SK-N-SH (cell line): Measurements from ENCODE around the gene CUEDC1. TPM values are rescaled to one million over a fixed set of nuclear protein-coding genes. Genes with fewer than 3 reads are reported as not detected.

Source experiments
- CTCF ChIA-PET: fragments of 300-600, 350-600 bp; formaldehyde crosslinking; extraction: SDS; loops from one replicate; lab custom pipeline; 2021; lab: Yijun Ruan, JAX
- POLR2A ChIA-PET: fragments of 350-600 bp; sonication (Branson Sonifier 250); formaldehyde crosslinking; extraction: SDS; loops from one replicate; lab custom pipeline; 2020; ENCODE audit warnings: antibody characterized with exemption, inconsistent platforms; lab: Yijun Ruan, JAX
- DNase-seq: peaks from one replicate; pipeline ENCODE4 v3.0.0; 2012
- H2AFZ ChIP-seq: fragments of 200-600 bp; sonication (generic); 2 replicates; pipeline ENCODE4 v1.8.1; 2016; ENCODE audit warnings: antibody characterized with exemption, mild to moderate bottlenecking, low read depth
- H3F3A ChIP-seq: fragments of 200-600 bp; sonication (generic); replicated peaks from 2 replicates; pipeline ENCODE3; 2016; ENCODE audit warnings: antibody characterized with exemption, mild to moderate bottlenecking; ENCODE audit not compliant: insufficient read depth
- H3K27ac ChIP-seq, 2 experiments: fragments of 200-500 bp in 1 of 2; fragments of 200-600 bp in 1 of 2; sonication (Bioruptor generic) in 1 of 2; sonication (generic), shearing (Covaris generic) in 1 of 2; 2 replicates each; pipeline versions ENCODE4 v1.5.1 to v1.6.1; 2014 to 2016; ENCODE audit warnings: low read depth in 2 of 2, inconsistent platforms in 1 of 2, low read length in 1 of 2, mild to moderate bottlenecking in 1 of 2, mixed read lengths in 1 of 2
- H3K27me3 ChIP-seq: fragments of 200-600 bp; sonication (generic), shearing (Covaris generic); 2 replicates; pipeline ENCODE4 v1.6.1; 2016; ENCODE audit warnings: mixed run types; ENCODE audit not compliant: insufficient read depth
- H3K36me3 ChIP-seq, 2 experiments: fragments of 200-500 bp in 1 of 2; fragments of 200-600 bp in 1 of 2; sonication (Bioruptor generic) in 1 of 2; sonication (generic) in 1 of 2; replicated peaks in 1 of 2; 2 replicates each; pipeline versions ENCODE3 to v1.5.1; 2014 to 2016; ENCODE audit warnings: low read length in 1 of 2, mild to moderate bottlenecking in 1 of 2; ENCODE audit not compliant: insufficient read depth in 2 of 2, control insufficient read depth in 1 of 2
- H3K4me1 ChIP-seq, 2 experiments: fragments of 200-500 bp in 1 of 2; fragments of 200-600 bp in 1 of 2; sonication (Bioruptor generic) in 1 of 2; sonication (generic), shearing (Covaris generic) in 1 of 2; 2 replicates each; pipeline versions ENCODE4 v1.5.1 to v1.6.1; 2014 to 2016; ENCODE audit warnings: low read depth in 1 of 2, low read length in 1 of 2, mixed run types in 1 of 2; ENCODE audit not compliant: insufficient read depth in 2 of 2, control insufficient read depth in 1 of 2
- H3K4me2 ChIP-seq: fragments of 200-600 bp; sonication (generic), shearing (Covaris generic); 2 replicates; pipeline ENCODE4 v1.6.1; 2017; ENCODE audit warnings: mixed run types
- H3K4me3 ChIP-seq, 2 experiments: fragments of 200-500 bp in 1 of 2; fragments of 200-600 bp in 1 of 2; sonication (Bioruptor generic) in 1 of 2; sonication (generic), shearing (Covaris generic) in 1 of 2; 2 replicates each; pipeline versions ENCODE4 v1.5.1 to v1.8.1; 2014 to 2016; ENCODE audit warnings: low read depth in 2 of 2, inconsistent platforms in 1 of 2, low read length in 1 of 2, mild to moderate bottlenecking in 1 of 2, mixed read lengths in 1 of 2, moderate library complexity in 1 of 2
- H3K79me2 ChIP-seq: fragments of 200-600 bp; sonication (generic); 2 replicates; pipeline ENCODE4 v1.8.1; 2017; ENCODE audit warnings: mild to moderate bottlenecking; ENCODE audit not compliant: insufficient read depth
- H3K9ac ChIP-seq: fragments of 200-600 bp; sonication (generic); 2 replicates; pipeline ENCODE4 v1.6.1; 2017; ENCODE audit warnings: mixed run types
- H3K9me2 ChIP-seq: fragments of 200-600 bp; sonication (generic); 2 replicates; pipeline ENCODE4 v1.6.1; 2017; ENCODE audit warnings: mixed run types
- H3K9me3 ChIP-seq: fragments of 200-600 bp; sonication (generic); 2 replicates; pipeline ENCODE4 v1.6.1; 2017; ENCODE audit warnings: mixed run types, mild to moderate bottlenecking, moderate library complexity
- H4K20me1 ChIP-seq: fragments of 200-600 bp; sonication (generic); 2 replicates; pipeline ENCODE4 v1.6.1; 2017; ENCODE audit warnings: mild to moderate bottlenecking, mixed run types; ENCODE audit not compliant: insufficient read depth
- CHD2 ChIP-seq: fragments of 150-350 bp; IDR thresholded peaks from 2 replicates; pipeline ENCODE4 v1.6.1; 2018; ENCODE audit warnings: low read length; ENCODE audit not compliant: partially characterized antibody
- EP300 ChIP-seq, 2 experiments: IDR thresholded peaks; 2 replicates each; pipeline versions ENCODE4 v1.4.0 to v1.6.1; 2012; ENCODE audit warnings: borderline replicate concordance in 1 of 2, low read depth in 1 of 2, low read length in 1 of 2
- EZH2phosphoT487 ChIP-seq: fragments of 200-600 bp; sonication (generic); IDR thresholded peaks from 2 replicates; pipeline ENCODE4 v1.6.1; 2017; ENCODE audit warnings: low read depth, mixed run types, mild to moderate bottlenecking, antibody characterized with exemption, moderate library complexity, borderline replicate concordance
- FOSL2 ChIP-seq: IDR thresholded peaks from 2 replicates; pipeline ENCODE4 v1.4.0; 2012; ENCODE audit warnings: low read depth, mild to moderate bottlenecking, moderate library complexity, borderline replicate concordance
- JUND ChIP-seq: IDR thresholded peaks from 2 replicates; pipeline ENCODE4 v1.4.0; 2012
- MEF2A ChIP-seq: IDR thresholded peaks from 2 replicates; pipeline ENCODE4 v1.4.0; 2012; ENCODE audit warnings: low read depth, borderline replicate concordance
- NFIC ChIP-seq: IDR thresholded peaks from 2 replicates; pipeline ENCODE4 v1.4.0; 2012; ENCODE audit warnings: borderline replicate concordance
- POLR2AphosphoS5 ChIP-seq: IDR thresholded peaks from 2 replicates; pipeline ENCODE4 v1.6.1; 2012; ENCODE audit warnings: low read depth, low read length
- RFX5 ChIP-seq: IDR thresholded peaks from 2 replicates; pipeline ENCODE4 v1.6.1; 2012; ENCODE audit warnings: mild to moderate bottlenecking, improper control_type of control experiment, low read length
- RXRA ChIP-seq: IDR thresholded peaks from 2 replicates; pipeline ENCODE4 v1.4.0; 2012; ENCODE audit warnings: low read depth, mild to moderate bottlenecking, borderline replicate concordance
- SMC3 ChIP-seq: IDR thresholded peaks from 2 replicates; pipeline ENCODE4 v1.6.1; 2012; ENCODE audit warnings: low read depth, low read length, improper control_type of control experiment
- TCF12 ChIP-seq: IDR thresholded peaks from 2 replicates; pipeline ENCODE4 v1.4.0; 2012
- USF1 ChIP-seq: IDR thresholded peaks from 2 replicates; pipeline ENCODE4 v1.4.0; 2012; ENCODE audit warnings: low read depth, borderline replicate concordance
- WGBS: methylation state at CpG from one replicate; pipeline ENCODE4 v1.1.6; 2017; ENCODE audit warnings: low lambda C conversion rate; 5-methylcytosine and 5-hydroxymethylcytosine counted together
- polyA plus RNA-seq, 3 experiments: library from polyadenylated mRNA; depleted of rRNA; stranded (reverse); fragments of >200 nt; gene quantifications; 2 replicates each; pipeline ENCODE4 v1.2.3, GENCODE V29; 2012
- TF ChIP-seq, protein P1 (sequence below): IDR thresholded peaks from 2 replicates; pipeline ENCODE4 v1.6.1; 2012; ENCODE audit warnings: mild to moderate bottlenecking, low read depth, low read length, moderate library complexity
- TF ChIP-seq, protein P2 (sequence below): IDR thresholded peaks from 2 replicates; pipeline ENCODE4; 2012
- TF ChIP-seq, protein P3 (sequence below): fragments of 150-350 bp; IDR thresholded peaks from 2 replicates; pipeline ENCODE4 v1.6.1; 2017; ENCODE audit warnings: antibody characterized with exemption, low read length, low read depth, borderline replicate concordance

Gene CUEDC1
- polyA plus RNA-seq, 1 of the 3 experiments (the other 2 are of a cell fraction): 58.9 TPM

DNA sequence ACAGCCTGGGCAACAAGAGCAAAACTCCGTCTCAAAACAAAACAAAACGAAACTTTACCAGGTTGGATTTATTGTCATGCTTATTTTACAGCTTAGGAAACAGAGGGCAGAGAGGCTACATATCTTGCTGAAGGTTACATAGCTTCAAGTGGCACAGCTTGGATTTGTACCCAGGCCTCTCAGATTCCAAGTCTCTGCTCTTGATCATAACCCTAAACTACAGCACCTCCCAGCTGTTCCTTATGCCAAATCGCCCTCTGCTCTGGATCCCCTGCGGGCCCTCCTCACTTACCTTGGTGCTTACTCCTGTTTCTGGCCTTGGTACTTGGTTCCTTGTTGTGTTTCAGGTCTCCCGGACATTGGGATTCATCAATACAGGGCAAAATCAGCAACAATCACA lies 11.7 kb upstream of the CUEDC1 start:
- Histone ChIP-seq H3K27ac (no peak overlapping the region), H3K79me2 (no peaks in the 10 kb centered on the region), H3K4me1 (peaks cover 13 to 16% of the 10 kb centered on the region in 2 experiments; a peak in 2 of 4 replicates), H4K20me1 (no peaks in the 10 kb centered on the region), H3K4me3 (no peak overlapping the region), H3K9me2 (no peaks in the 10 kb centered on the region)
- POLR2A ChIA-PET: interaction anchor here (1.1 kb wide), 1 partner anchor 13 kb away, joined by 3 read pairs; no protein-coding TSS in a partner anchor
- 95% methylated on average over 5 of the region's 5 CpGs for WGBS
- DNase-seq: no peak
- TF ChIP-seq POLR2AphosphoS5 (no peak), CHD2 (no peak), NFIC (no peak), SMC3 (no peak), RXRA (no peak)
- TF ChIP-seq, protein P1, sequence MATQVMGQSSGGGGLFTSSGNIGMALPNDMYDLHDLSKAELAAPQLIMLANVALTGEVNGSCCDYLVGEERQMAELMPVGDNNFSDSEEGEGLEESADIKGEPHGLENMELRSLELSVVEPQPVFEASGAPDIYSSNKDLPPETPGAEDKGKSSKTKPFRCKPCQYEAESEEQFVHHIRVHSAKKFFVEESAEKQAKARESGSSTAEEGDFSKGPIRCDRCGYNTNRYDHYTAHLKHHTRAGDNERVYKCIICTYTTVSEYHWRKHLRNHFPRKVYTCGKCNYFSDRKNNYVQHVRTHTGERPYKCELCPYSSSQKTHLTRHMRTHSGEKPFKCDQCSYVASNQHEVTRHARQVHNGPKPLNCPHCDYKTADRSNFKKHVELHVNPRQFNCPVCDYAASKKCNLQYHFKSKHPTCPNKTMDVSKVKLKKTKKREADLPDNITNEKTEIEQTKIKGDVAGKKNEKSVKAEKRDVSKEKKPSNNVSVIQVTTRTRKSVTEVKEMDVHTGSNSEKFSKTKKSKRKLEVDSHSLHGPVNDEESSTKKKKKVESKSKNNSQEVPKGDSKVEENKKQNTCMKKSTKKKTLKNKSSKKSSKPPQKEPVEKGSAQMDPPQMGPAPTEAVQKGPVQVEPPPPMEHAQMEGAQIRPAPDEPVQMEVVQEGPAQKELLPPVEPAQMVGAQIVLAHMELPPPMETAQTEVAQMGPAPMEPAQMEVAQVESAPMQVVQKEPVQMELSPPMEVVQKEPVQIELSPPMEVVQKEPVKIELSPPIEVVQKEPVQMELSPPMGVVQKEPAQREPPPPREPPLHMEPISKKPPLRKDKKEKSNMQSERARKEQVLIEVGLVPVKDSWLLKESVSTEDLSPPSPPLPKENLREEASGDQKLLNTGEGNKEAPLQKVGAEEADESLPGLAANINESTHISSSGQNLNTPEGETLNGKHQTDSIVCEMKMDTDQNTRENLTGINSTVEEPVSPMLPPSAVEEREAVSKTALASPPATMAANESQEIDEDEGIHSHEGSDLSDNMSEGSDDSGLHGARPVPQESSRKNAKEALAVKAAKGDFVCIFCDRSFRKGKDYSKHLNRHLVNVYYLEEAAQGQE: no peak
- TF ChIP-seq, all 33 proteins: peak for 0
- CTCF ChIA-PET: interaction anchor here (0.6 to 5.9 kb wide), 8 partner anchors 12 to 109 kb away, joined by 3 to 43 read pairs (median 8); partner anchors contain the start of gene CUEDC1
- H3K9me3 ChIP-seq: no peaks in the 10 kb centered on the region
- H3K4me2 ChIP-seq: no peak overlapping the region
- H3K9ac ChIP-seq: no peak overlapping the region
- H2AFZ ChIP-seq: no peak overlapping the region
- peaks cover 23% of the 10 kb centered on the region for H3F3A ChIP-seq
- peaks cover under 1 to 4% of the 10 kb centered on the region in 2 experiments for H3K36me3 ChIP-seq
- H3K27me3 ChIP-seq: no peaks in the 10 kb centered on the region

- no peak overlapping the region for H3K27ac ChIP-seq
- H3K4me2 ChIP-seq: no peak overlapping the region
- H3K4me3 ChIP-seq: no peak overlapping the region
- no peaks in the 10 kb centered on the region for H3K9me2 ChIP-seq
- ChIA-PET CTCF (interaction anchor here (0.9 to 5.9 kb wide), 7 partner anchors 11 to 108 kb away, joined by 3 to 43 read pairs (median 8); partner anchors contain the start of gene CUEDC1), POLR2A (interaction anchor here (1.1 kb wide), 1 partner anchor 13 kb away, joined by 3 read pairs; no protein-coding TSS in a partner anchor)
- WGBS: 95% methylated on average over 5 of the region's 5 CpGs
- H3F3A ChIP-seq: peaks cover 17% of the 10 kb centered on the region
- no peaks in the 10 kb centered on the region for H3K27me3 ChIP-seq
- H4K20me1 ChIP-seq: no peaks in the 10 kb centered on the region
- no peak overlapping the region for H2AFZ ChIP-seq
- TF ChIP-seq CHD2 (no peak), EZH2phosphoT487 (no peak), JUND (no peak), TCF12 (no peak), NFIC (no peak), MEF2A (no peak), SMC3 (no peak), RFX5 (no peak), EP300 (IDR thresholded peaks at IDR 0.05; ENCODE audit: borderline replicate concordance in 1 of 2, low read depth in 1 of 2, low read length in 1 of 2) (no peak), FOSL2 (no peak), USF1 (no peak)
- TF ChIP-seq, protein P2, sequence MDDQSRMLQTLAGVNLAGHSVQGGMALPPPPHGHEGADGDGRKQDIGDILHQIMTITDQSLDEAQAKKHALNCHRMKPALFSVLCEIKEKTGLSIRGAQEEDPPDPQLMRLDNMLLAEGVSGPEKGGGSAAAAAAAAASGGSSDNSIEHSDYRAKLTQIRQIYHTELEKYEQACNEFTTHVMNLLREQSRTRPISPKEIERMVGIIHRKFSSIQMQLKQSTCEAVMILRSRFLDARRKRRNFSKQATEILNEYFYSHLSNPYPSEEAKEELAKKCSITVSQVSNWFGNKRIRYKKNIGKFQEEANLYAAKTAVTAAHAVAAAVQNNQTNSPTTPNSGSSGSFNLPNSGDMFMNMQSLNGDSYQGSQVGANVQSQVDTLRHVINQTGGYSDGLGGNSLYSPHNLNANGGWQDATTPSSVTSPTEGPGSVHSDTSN: no peak
- TF ChIP-seq, protein P3, sequence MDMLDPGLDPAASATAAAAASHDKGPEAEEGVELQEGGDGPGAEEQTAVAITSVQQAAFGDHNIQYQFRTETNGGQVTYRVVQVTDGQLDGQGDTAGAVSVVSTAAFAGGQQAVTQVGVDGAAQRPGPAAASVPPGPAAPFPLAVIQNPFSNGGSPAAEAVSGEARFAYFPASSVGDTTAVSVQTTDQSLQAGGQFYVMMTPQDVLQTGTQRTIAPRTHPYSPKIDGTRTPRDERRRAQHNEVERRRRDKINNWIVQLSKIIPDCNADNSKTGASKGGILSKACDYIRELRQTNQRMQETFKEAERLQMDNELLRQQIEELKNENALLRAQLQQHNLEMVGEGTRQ: no peak
- TF ChIP-seq, protein P1: no peak
- peaks cover 10% of the 10 kb centered on the region in 2 experiments; a peak in 2 of 4 replicates for H3K4me1 ChIP-seq
- H3K9me3 ChIP-seq: no peaks in the 10 kb centered on the region
- no peak for DNase-seq
- no peak overlapping the region for H3K9ac ChIP-seq
- no peaks in the 10 kb centered on the region for H3K36me3 ChIP-seq
- no peaks in the 10 kb centered on the region for H3K79me2 ChIP-seq
Observed at GRCh38 chr17:57966246-57966645, 11.0 kb upstream of the CUEDC1 start.
